Retinal pigment epithelial cell (primary cell): ENCODE results near the gene PDE11A.

Source experiments
- DNase-seq: peaks from one replicate; pipeline ENCODE4 v3.0.0-alpha.2; 2010; ENCODE audit warnings: low read depth
- H3K4me3 ChIP-seq: 2 replicates; pipeline ENCODE4 v1.5.1; 2011; ENCODE audit warnings: mild to moderate bottlenecking, low read length, control low read depth, moderate library complexity
- CTCF ChIP-seq: conservative IDR thresholded peaks from 2 replicates; pipeline ENCODE4 v1.5.1; 2011; ENCODE audit warnings: low read depth, low read length, control low read depth, inconsistent platforms

The PDE11A gene

DNA sequence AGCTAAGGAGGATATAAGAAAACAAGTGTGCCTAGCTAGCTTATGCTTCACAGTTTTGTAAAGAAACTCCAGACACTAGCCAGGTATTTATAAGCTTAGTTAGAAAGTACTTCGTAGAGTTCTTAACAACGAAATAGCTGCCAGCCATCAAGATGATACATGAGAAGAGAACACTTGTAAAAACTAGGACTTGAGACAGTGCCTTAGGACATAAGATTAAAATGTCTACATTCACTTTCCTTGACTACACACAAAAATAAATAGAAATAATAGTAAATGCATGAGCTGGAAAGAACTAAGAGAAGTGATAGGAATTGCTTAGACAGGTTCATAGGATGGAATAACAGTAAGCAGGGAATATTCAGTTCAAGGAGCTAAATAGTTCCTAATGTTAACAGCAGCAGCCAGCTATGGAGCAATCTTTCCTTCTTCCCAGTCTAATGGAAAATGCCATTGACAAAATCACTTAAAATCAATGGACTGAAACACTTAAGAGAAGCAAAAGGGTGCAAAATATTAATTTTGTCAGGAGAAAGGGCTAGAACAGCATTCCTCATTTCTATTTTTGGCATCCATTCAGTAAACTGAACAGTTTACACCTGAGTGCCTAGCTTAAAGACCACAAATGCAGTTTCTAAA is 186.6 kb downstream of the PDE11A start:
- no peak for TF ChIP-seq CTCF
- no peak overlapping the region for H3K4me3 ChIP-seq
- no peak for DNase-seq

- H3K4me3 ChIP-seq, result no peak overlapping the region
- no peak for DNase-seq
- no peak for TF ChIP-seq CTCF
Measured at GRCh38 chr2:177883177-177883576, 189.4 kb downstream of the PDE11A start.

DNA sequence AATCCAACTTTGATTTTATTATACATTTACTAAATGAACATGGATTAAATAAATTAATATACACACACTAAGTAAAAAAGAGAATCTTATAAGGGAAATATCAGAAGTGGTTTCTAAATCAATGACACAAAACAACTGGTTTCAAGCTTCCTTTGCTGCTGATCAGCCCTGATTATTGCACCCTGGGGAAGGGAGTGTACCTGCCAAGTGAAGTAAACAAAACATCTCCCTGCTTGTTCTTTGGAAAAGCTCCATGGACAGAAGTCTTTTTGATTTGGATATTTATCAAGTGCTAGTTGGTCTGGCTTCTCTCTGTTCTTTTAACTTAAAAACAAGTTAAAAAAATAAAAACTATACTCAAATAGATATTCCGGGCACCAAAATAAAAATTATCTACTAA is 190.1 kb downstream of the PDE11A start:
- DNase-seq, result no peak
- TF ChIP-seq CTCF, result no peak
- no peak overlapping the region for H3K4me3 ChIP-seq

DNA sequence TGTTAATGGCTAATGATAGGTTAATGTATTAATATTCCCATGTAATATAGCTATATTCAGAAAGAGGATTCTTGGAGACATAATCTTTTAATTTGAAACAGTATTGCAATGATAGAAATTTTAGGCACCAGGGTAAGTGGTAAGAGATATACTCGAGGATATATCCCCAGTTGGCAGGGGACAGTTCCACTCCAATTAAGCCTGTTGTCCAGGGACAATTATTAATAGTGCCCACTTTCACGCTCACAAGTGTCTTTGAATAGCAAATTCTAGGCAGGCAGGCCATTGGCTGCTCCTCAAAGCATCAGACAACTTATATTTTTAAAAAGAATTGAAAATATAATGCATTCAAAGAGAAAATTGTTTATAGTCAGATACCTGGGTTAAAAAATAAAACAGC is 190.7 kb downstream of the PDE11A start:
- H3K4me3 ChIP-seq, result no peak overlapping the region
- no peak for TF ChIP-seq CTCF
- DNase-seq, result no peak

DNA sequence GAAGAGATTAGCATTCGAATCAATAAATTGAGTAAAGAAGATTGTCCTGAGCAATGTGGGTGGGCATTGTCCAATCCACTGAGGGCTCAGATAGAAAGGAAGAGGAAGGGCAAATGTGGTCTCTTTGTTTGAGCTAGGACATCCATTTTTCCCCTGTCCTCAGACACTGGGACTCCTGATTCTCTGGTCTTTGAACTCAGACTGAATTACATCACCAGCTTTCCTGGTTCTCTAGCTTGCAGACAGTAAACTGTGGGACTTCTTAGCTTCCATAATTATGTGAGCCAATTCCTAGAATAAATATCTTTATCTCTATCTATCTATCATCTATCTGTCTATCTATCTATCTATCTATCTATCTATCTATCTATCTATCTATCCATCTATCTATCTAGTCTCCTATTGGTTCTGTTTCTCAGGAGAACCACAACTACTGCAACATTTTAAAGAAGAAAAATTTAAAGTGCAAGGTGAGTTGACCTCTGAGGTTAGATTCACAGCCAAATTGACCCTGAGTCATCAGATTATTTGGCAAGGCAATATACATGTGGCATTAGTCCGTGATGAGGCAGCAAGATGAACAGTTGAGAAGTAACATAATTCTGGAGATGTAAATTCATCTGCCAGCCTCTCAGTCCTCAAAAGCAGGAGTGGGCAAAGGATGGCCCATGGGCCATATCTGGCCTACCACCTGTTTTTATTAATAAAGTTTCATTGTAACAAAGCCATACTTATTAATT is 191.4 kb downstream of the PDE11A start:
- no peak for TF ChIP-seq CTCF
- DNase-seq, result no peak

GRCh38 chr2:177880285-177880684 is 192.3 kb downstream of the PDE11A start:
- DNase-seq, result no peak
- TF ChIP-seq CTCF, result no peak

More for the DNA sequence above, 191.4 kb downstream of the PDE11A start:
- H3K4me3 ChIP-seq, result no peak overlapping the region

GRCh38 chr2:177876950-177877349 is 195.6 kb downstream of the PDE11A start:
- no peak overlapping the region for H3K4me3 ChIP-seq
- no peak for TF ChIP-seq CTCF
- no peak for DNase-seq

More at GRCh38 chr2:177880285-177880684, 192.3 kb downstream of the PDE11A start:
- no peak overlapping the region for H3K4me3 ChIP-seq
